ENCODE data around the gene KPNA1. TPM values are rescaled to one million over a fixed set of nuclear protein-coding genes. Genes with fewer than 3 reads are reported as not detected.

KPNA1 gene
- total and polyA plus RNA-seq, 2 of the 13 experiments (the other 11 are each of a cell fraction or from before 2014, with no cell fraction given), result 15.4 to 30.0 TPM

DNA sequence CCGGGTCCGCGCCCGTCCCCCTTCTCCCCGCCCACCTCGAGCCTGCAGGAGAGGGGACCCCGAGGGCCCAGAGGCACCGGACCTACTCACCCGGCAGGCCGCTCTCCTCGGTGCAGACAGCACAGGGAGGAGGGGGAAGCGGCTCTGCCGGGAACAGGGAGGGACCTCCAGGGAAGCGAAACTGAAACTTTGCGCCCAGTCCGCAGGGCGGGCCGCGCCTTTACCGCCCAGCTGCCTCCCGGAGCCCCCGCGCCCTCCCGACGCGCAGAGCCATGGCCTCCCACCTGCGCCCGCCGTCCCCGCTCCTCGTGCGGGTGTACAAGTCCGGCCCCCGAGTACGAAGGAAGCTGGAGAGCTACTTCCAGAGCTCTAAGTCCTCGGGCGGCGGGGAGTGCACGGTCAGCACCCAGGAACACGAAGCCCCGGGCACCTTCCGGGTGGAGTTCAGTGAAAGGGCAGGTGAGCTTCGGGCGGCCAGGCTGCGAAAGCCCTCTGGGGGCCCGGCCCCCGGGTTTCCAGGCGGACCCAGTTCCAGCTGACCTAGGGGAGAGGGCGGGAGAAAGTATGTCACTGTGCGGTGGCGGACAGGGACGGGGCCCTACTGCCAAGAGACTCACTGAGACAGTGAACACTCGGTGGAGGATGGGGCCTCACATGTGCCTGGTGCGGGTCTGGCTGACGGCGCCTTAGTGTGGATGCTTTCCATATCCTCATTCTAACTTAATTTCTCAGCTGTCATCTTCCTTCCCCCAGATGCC, 49.6 kb upstream of the KPNA1 start, which contains the start of the genes DTX3L and PARP9 (continued):
- TF ChIP-seq, protein P1, sequence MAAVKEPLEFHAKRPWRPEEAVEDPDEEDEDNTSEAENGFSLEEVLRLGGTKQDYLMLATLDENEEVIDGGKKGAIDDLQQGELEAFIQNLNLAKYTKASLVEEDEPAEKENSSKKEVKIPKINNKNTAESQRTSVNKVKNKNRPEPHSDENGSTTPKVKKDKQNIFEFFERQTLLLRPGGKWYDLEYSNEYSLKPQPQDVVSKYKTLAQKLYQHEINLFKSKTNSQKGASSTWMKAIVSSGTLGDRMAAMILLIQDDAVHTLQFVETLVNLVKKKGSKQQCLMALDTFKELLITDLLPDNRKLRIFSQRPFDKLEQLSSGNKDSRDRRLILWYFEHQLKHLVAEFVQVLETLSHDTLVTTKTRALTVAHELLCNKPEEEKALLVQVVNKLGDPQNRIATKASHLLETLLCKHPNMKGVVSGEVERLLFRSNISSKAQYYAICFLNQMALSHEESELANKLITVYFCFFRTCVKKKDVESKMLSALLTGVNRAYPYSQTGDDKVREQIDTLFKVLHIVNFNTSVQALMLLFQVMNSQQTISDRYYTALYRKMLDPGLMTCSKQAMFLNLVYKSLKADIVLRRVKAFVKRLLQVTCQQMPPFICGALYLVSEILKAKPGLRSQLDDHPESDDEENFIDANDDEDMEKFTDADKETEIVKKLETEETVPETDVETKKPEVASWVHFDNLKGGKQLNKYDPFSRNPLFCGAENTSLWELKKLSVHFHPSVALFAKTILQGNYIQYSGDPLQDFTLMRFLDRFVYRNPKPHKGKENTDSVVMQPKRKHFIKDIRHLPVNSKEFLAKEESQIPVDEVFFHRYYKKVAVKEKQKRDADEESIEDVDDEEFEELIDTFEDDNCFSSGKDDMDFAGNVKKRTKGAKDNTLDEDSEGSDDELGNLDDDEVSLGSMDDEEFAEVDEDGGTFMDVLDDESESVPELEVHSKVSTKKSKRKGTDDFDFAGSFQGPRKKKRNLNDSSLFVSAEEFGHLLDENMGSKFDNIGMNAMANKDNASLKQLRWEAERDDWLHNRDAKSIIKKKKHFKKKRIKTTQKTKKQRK (IDR thresholded peaks at IDR 0.05; ENCODE audit: low read length), result no peak
- no peak; the same call in 1 of the 2 replicates for TF ChIP-seq AHR (CRISPR knock-in tag; IDR thresholded peaks at IDR 0.05)
- no peak for TF ChIP-seq CREM (IDR thresholded peaks at IDR 0.05)
- no peak for TF ChIP-seq CREM (CRISPR knock-in tag; IDR thresholded peaks at IDR 0.05)
- TF ChIP-seq, protein P2, sequence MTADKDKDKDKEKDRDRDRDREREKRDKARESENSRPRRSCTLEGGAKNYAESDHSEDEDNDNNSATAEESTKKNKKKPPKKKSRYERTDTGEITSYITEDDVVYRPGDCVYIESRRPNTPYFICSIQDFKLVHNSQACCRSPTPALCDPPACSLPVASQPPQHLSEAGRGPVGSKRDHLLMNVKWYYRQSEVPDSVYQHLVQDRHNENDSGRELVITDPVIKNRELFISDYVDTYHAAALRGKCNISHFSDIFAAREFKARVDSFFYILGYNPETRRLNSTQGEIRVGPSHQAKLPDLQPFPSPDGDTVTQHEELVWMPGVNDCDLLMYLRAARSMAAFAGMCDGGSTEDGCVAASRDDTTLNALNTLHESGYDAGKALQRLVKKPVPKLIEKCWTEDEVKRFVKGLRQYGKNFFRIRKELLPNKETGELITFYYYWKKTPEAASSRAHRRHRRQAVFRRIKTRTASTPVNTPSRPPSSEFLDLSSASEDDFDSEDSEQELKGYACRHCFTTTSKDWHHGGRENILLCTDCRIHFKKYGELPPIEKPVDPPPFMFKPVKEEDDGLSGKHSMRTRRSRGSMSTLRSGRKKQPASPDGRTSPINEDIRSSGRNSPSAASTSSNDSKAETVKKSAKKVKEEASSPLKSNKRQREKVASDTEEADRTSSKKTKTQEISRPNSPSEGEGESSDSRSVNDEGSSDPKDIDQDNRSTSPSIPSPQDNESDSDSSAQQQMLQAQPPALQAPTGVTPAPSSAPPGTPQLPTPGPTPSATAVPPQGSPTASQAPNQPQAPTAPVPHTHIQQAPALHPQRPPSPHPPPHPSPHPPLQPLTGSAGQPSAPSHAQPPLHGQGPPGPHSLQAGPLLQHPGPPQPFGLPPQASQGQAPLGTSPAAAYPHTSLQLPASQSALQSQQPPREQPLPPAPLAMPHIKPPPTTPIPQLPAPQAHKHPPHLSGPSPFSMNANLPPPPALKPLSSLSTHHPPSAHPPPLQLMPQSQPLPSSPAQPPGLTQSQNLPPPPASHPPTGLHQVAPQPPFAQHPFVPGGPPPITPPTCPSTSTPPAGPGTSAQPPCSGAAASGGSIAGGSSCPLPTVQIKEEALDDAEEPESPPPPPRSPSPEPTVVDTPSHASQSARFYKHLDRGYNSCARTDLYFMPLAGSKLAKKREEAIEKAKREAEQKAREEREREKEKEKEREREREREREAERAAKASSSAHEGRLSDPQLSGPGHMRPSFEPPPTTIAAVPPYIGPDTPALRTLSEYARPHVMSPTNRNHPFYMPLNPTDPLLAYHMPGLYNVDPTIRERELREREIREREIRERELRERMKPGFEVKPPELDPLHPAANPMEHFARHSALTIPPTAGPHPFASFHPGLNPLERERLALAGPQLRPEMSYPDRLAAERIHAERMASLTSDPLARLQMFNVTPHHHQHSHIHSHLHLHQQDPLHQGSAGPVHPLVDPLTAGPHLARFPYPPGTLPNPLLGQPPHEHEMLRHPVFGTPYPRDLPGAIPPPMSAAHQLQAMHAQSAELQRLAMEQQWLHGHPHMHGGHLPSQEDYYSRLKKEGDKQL (CRISPR knock-in tag; IDR thresholded peaks at IDR 0.05; ENCODE audit: low read depth), result no peak
- TF ChIP-seq U2AF1 (optimal IDR thresholded peaks at IDR 0.05; ENCODE audit: low read depth, low read length), result no peak
- no peak for TF ChIP-seq ZNF10 (CRISPR knock-in tag; IDR thresholded peaks at IDR 0.05; ENCODE audit: borderline replicate concordance, low read depth)
- no peak for TF ChIP-seq ZBTB49 (CRISPR knock-in tag; IDR thresholded peaks at IDR 0.05; ENCODE audit: borderline replicate concordance)
- no peak for TF ChIP-seq ZNF720 (CRISPR knock-in tag; IDR thresholded peaks at IDR 0.05)
- no peak; the same call in 1 of the 2 replicates for TF ChIP-seq RCOR2 (CRISPR knock-in tag; IDR thresholded peaks at IDR 0.05)
- peak; percentile 96 for TF ChIP-seq ZNF142 (CRISPR knock-in tag; IDR thresholded peaks at IDR 0.05)

Measured in HepG2 (cell line).